GM12878 (cell line): ENCODE data around the gene NEU1.

ENCODE experiments used
- CEBPB ChIP-seq, 2 experiments: fragments of 150-350 bp in 1 of 2; IDR thresholded peaks; 2 replicates each; pipeline ENCODE4 v1.6.1; 2012 to 2014; ENCODE audit warnings: low read depth in 2 of 2, low read length in 2 of 2, borderline replicate concordance in 1 of 2, inconsistent platforms in 1 of 2
- FOXM1 ChIP-seq: IDR thresholded peaks from 2 replicates; pipeline ENCODE4 v1.6.1; 2012; ENCODE audit warnings: low read depth, mild to moderate bottlenecking, inconsistent platforms, low read length, moderate library complexity
- GABPA ChIP-seq: IDR thresholded peaks from 2 replicates; pipeline ENCODE4 v1.6.1; 2014; ENCODE audit warnings: antibody characterized with exemption, low read depth, mild to moderate bottlenecking, inconsistent platforms
- SREBF2 ChIP-seq: IDR thresholded peaks from 2 replicates; pipeline ENCODE4 v1.6.1; 2012; ENCODE audit warnings: mild to moderate bottlenecking, low read length
- TCF7 ChIP-seq: IDR thresholded peaks from 2 replicates; pipeline ENCODE4 v1.6.1; 2014; ENCODE audit warnings: antibody characterized with exemption, borderline replicate concordance
- TF ChIP-seq, protein P1 (sequence below): IDR thresholded peaks from 2 replicates; pipeline ENCODE4 v1.6.1; 2012; ENCODE audit warnings: mild to moderate bottlenecking, low read depth, low read length
- TF ChIP-seq, protein P2 (sequence below), 3 experiments: IDR thresholded peaks in 2 of 3; conservative IDR thresholded peaks in 1 of 3; 2 replicates each; pipeline ENCODE4 v1.5.1; 2011; ENCODE audit warnings: low read depth in 3 of 3, low read length in 3 of 3, mild to moderate bottlenecking in 3 of 3, control low read depth in 2 of 3, moderate library complexity in 2 of 3, inconsistent platforms in 1 of 3, mixed read lengths in 1 of 3; ENCODE audit not compliant: control insufficient read depth in 2 of 3, insufficient read depth in 1 of 3; ENCODE audit errors: extremely low read depth in 1 of 3

DNA sequence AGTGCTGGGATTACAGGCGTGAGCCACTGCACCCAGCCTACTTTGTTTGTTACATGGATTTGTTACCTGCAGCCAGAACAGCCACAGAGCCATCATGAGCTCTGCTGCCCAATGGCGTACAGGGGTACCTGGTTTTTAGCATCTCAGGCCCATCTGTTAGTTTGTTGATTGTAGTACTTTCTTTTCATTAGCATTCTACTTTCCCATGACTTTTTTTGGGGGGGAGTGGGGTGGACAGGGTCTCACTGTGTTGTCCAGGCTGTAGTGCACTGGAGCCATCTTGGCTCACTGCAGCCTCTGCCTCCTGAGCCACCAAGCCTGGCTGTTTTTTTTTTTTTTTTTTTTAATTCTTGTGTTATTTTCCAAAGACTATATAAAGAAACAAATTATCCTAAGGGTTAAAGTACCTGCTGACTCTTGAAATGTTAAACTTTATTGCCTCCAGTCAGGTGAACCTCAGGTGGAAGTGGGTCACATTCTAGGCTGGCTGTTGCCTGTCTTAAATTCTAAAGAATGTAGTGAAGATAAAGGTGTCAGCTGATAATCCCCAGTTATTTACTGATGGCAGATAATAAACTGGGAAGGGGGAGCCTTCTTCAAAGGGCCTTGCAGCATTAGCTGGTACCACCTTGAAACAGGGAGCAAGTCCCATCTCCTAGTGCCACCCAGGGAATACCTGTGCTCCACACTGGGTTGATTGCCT lies 15.2 kb downstream of the NEU1 start:
- TF ChIP-seq SREBF2 (no peak), GABPA (no peak), TCF7 (no peak), CEBPB (IDR thresholded peaks at IDR 0.05; ENCODE audit: borderline replicate concordance in 1 of 2, low read depth in 2 of 2, low read length in 2 of 2) (no peak), FOXM1 (no peak)
- TF ChIP-seq, protein P1, sequence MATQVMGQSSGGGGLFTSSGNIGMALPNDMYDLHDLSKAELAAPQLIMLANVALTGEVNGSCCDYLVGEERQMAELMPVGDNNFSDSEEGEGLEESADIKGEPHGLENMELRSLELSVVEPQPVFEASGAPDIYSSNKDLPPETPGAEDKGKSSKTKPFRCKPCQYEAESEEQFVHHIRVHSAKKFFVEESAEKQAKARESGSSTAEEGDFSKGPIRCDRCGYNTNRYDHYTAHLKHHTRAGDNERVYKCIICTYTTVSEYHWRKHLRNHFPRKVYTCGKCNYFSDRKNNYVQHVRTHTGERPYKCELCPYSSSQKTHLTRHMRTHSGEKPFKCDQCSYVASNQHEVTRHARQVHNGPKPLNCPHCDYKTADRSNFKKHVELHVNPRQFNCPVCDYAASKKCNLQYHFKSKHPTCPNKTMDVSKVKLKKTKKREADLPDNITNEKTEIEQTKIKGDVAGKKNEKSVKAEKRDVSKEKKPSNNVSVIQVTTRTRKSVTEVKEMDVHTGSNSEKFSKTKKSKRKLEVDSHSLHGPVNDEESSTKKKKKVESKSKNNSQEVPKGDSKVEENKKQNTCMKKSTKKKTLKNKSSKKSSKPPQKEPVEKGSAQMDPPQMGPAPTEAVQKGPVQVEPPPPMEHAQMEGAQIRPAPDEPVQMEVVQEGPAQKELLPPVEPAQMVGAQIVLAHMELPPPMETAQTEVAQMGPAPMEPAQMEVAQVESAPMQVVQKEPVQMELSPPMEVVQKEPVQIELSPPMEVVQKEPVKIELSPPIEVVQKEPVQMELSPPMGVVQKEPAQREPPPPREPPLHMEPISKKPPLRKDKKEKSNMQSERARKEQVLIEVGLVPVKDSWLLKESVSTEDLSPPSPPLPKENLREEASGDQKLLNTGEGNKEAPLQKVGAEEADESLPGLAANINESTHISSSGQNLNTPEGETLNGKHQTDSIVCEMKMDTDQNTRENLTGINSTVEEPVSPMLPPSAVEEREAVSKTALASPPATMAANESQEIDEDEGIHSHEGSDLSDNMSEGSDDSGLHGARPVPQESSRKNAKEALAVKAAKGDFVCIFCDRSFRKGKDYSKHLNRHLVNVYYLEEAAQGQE: no peak
- TF ChIP-seq, protein P2, sequence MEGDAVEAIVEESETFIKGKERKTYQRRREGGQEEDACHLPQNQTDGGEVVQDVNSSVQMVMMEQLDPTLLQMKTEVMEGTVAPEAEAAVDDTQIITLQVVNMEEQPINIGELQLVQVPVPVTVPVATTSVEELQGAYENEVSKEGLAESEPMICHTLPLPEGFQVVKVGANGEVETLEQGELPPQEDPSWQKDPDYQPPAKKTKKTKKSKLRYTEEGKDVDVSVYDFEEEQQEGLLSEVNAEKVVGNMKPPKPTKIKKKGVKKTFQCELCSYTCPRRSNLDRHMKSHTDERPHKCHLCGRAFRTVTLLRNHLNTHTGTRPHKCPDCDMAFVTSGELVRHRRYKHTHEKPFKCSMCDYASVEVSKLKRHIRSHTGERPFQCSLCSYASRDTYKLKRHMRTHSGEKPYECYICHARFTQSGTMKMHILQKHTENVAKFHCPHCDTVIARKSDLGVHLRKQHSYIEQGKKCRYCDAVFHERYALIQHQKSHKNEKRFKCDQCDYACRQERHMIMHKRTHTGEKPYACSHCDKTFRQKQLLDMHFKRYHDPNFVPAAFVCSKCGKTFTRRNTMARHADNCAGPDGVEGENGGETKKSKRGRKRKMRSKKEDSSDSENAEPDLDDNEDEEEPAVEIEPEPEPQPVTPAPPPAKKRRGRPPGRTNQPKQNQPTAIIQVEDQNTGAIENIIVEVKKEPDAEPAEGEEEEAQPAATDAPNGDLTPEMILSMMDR (IDR thresholded peaks at IDR 0.05 in 2 of 3, conservative IDR thresholded peaks at IDR 0.05 in 1 of 3; ENCODE audit: control insufficient read depth in 2 of 3, extremely low read depth in 1 of 3, insufficient read depth in 1 of 3, low read depth in 3 of 3, low read length in 3 of 3): no peak
